Mesendoderm (in vitro differentiated cells): ENCODE measurements around the gene IL33.

Source experiments
- DNase-seq: peaks from one replicate; pipeline ENCODE4 v3.0.0; 2013
- H2AK5ac ChIP-seq: 2 replicates; pipeline ENCODE4 v1.6.1; 2013; ENCODE audit warnings: low read length, inconsistent platforms
- H2BK120ac ChIP-seq: 2 replicates; pipeline ENCODE4 v1.6.1; 2013; ENCODE audit warnings: low read depth, mild to moderate bottlenecking, low read length, moderate library complexity, mixed read lengths
- H2BK15ac ChIP-seq: replicated peaks from 2 replicates; pipeline ENCODE4 v1.6.1; 2013; ENCODE audit warnings: low read depth, mild to moderate bottlenecking, moderate library complexity
- H2BK5ac ChIP-seq: 2 replicates; pipeline ENCODE4 v1.6.1; 2013; ENCODE audit warnings: low read length, inconsistent platforms
- H3K18ac ChIP-seq: 2 replicates; pipeline ENCODE4 v1.6.1; 2013; ENCODE audit warnings: mild to moderate bottlenecking, low read length, mixed read lengths
- H3K23ac ChIP-seq: one replicate; pipeline ENCODE4 v1.6.1; 2013; ENCODE audit warnings: low read length
- H3K27ac ChIP-seq: 2 replicates; pipeline ENCODE4 v1.5.1; 2013; ENCODE audit warnings: low read depth, mild to moderate bottlenecking, inconsistent platforms, low read length, moderate library complexity
- H3K27me3 ChIP-seq: 2 replicates; pipeline ENCODE4 v1.6.1; 2013; ENCODE audit warnings: low read length, control low read depth, mild to moderate bottlenecking, inconsistent platforms; ENCODE audit not compliant: insufficient read depth, poor library complexity
- H3K36me3 ChIP-seq: 2 replicates; pipeline ENCODE4 v1.6.1; 2013; ENCODE audit warnings: low read length, inconsistent platforms; ENCODE audit not compliant: control insufficient read depth, insufficient read depth
- H3K4ac ChIP-seq: one replicate; pipeline ENCODE4 v1.6.1; 2013; ENCODE audit warnings: low read depth, mild to moderate bottlenecking, low read length, moderate library complexity
- H3K4me1 ChIP-seq: 2 replicates; pipeline ENCODE4 v1.6.1; 2013; ENCODE audit warnings: low read depth, low read length, inconsistent platforms; ENCODE audit not compliant: control insufficient read depth
- H3K4me2 ChIP-seq: 2 replicates; pipeline ENCODE4 v1.6.1; 2013; ENCODE audit warnings: low read length
- H3K4me3 ChIP-seq: 2 replicates; pipeline ENCODE4 v1.5.1; 2013; ENCODE audit warnings: mild to moderate bottlenecking, low read length
- H3K56ac ChIP-seq: one replicate; pipeline ENCODE4 v1.6.1; 2013; ENCODE audit warnings: low read length
- H3K79me1 ChIP-seq: 2 replicates; pipeline ENCODE4 v1.6.1; 2013; ENCODE audit warnings: low read length, inconsistent platforms
- H3K79me2 ChIP-seq: 2 replicates; pipeline ENCODE4 v1.6.1; 2013; ENCODE audit warnings: mild to moderate bottlenecking, low read length; ENCODE audit not compliant: control insufficient read depth, insufficient read depth
- H3K9ac ChIP-seq: 2 replicates; pipeline ENCODE4 v1.6.1; 2013; ENCODE audit warnings: low read length, inconsistent platforms
- H4K5ac ChIP-seq: one replicate; pipeline ENCODE4 v1.6.1; 2013; ENCODE audit warnings: low read length
- H4K8ac ChIP-seq: one replicate; pipeline ENCODE4 v1.6.1; 2013; ENCODE audit warnings: low read depth, mild to moderate bottlenecking, control low read depth, low read length, moderate library complexity
- WGBS: extraction: QIAGEN DNeasy Blood & Tissue Kit; methylation state at CpG from one replicate; pipeline ENCODE4 v1.1.7; 2013; ENCODE audit warnings: low lambda C conversion rate, missing lambda C conversion rate; ENCODE audit not compliant: insufficient coverage; ENCODE audit errors: extremely low coverage; 5-methylcytosine and 5-hydroxymethylcytosine counted together

Gene IL33

DNA sequence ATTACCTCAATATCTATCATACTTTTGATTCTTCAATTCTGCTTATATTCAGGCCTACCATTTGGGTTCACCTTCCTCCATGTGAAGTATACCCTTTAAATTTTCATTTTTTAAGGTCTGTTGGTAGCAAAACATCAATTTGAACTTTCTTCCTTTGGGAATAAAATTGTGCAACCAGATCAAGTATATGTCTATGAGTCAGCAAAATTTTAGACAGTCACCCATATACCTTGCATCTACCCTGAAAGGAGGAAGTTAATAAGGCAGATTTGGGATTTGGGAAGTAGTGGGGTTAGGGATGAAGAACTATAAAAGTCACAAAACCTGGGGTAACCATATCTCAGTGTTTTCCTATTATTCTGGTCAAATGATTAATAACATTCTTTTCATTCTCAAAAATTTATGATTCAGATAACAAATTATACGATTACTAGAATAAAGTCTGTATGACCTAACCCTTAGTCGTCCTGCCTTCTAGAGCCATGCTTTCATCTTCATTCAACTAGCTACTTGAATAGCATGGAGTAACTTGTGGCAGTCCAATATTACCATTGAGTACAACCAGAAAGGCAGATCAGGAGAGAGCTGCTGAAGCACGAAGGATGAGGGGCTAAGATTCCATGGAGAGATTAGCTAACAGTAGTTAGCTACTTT is 2.8 kb upstream of the IL33 start:
- WGBS: no CpG with 5 or more reads among the region's 3 CpGs
- H2AK5ac ChIP-seq: no peak overlapping the region
- no peak overlapping the region for H4K5ac ChIP-seq
- no peaks in the 10 kb centered on the region for H3K27me3 ChIP-seq
- H3K79me1 ChIP-seq: no peaks in the 10 kb centered on the region
- H3K4ac ChIP-seq: no peak overlapping the region
- no peak overlapping the region for H3K18ac ChIP-seq
- H3K4me3 ChIP-seq: no peak overlapping the region
- no peak overlapping the region for H2BK120ac ChIP-seq
- no peak overlapping the region for H2BK15ac ChIP-seq
- H3K4me1 ChIP-seq: no peaks in the 10 kb centered on the region
- H3K79me2 ChIP-seq: no peaks in the 10 kb centered on the region
- H3K4me2 ChIP-seq: no peak overlapping the region
- H3K36me3 ChIP-seq: no peaks in the 10 kb centered on the region
- no peak overlapping the region for H2BK5ac ChIP-seq
- H3K56ac ChIP-seq: no peak overlapping the region
- H3K23ac ChIP-seq: no peak overlapping the region
- H4K8ac ChIP-seq: no peak overlapping the region
- no peak overlapping the region for H3K27ac ChIP-seq
- H3K9ac ChIP-seq: no peak overlapping the region
- no peak for DNase-seq

- no peaks in the 10 kb centered on the region for H3K4me1 ChIP-seq
- H3K9ac ChIP-seq: no peak overlapping the region
- no peak overlapping the region for H3K27ac ChIP-seq
- no peaks in the 10 kb centered on the region for H3K79me1 ChIP-seq
- H3K4ac ChIP-seq: no peak overlapping the region
- no CpG with 5 or more reads among the region's 1 CpG for WGBS
- no peak overlapping the region for H3K56ac ChIP-seq
- no peak overlapping the region for H3K4me3 ChIP-seq
- H3K23ac ChIP-seq: no peak overlapping the region
- H3K27me3 ChIP-seq: no peaks in the 10 kb centered on the region
- no peak overlapping the region for H3K18ac ChIP-seq
- H2BK120ac ChIP-seq: no peak overlapping the region
- no peak overlapping the region for H4K5ac ChIP-seq
- H2AK5ac ChIP-seq: no peak overlapping the region
- no peaks in the 10 kb centered on the region for H3K79me2 ChIP-seq
- no peaks in the 10 kb centered on the region for H3K36me3 ChIP-seq
- H3K4me2 ChIP-seq: no peak overlapping the region
- H2BK15ac ChIP-seq: no peak overlapping the region
- DNase-seq: no peak
- H2BK5ac ChIP-seq: no peak overlapping the region
- H4K8ac ChIP-seq: no peak overlapping the region
Measured at GRCh38 chr9:6214434-6214833, 1.2 kb upstream of the IL33 start.

DNA sequence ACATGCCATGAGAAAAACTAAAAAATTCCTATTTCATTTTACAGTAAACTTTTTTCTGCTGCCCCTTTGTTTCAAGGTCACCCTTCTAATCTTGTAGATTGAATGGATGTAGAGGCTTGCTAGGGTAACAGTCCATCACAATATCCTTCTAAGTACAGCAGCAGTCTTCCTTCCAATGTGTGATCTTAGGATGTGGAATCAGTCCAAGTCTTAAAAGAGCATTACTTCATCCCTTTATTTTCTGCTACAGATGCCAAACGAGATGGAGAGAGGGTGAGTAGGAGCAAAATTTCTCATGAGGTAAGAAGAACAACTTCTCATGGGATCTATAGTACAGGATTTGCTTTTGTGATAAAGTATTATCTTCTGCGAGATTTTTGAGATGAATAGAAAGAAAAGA is 704 bp upstream of the IL33 start:
- DNase-seq: no peak
- no CpG with 5 or more reads among the region's 2 CpGs for WGBS
- H2BK15ac ChIP-seq: no peak overlapping the region

GRCh38 chr9:6216002-6216401 is 395 bp downstream of the IL33 start:
- H3K4me3 ChIP-seq: no peak overlapping the region
- H4K5ac ChIP-seq: no peak overlapping the region
- H3K56ac ChIP-seq: no peak overlapping the region
- no peak overlapping the region for H2BK5ac ChIP-seq
- no peaks in the 10 kb centered on the region for H3K36me3 ChIP-seq
- no peak overlapping the region for H3K9ac ChIP-seq
- H2AK5ac ChIP-seq: no peak overlapping the region
- no peak overlapping the region for H3K27ac ChIP-seq
- DNase-seq: no peak
- WGBS: no CpG with 5 or more reads among the region's 3 CpGs
- no peaks in the 10 kb centered on the region for H3K79me2 ChIP-seq
- no peak overlapping the region for H2BK120ac ChIP-seq
- H3K4me1 ChIP-seq: no peaks in the 10 kb centered on the region
- no peak overlapping the region for H3K23ac ChIP-seq
- no peak overlapping the region for H2BK15ac ChIP-seq
- H3K27me3 ChIP-seq: no peaks in the 10 kb centered on the region
- H3K4me2 ChIP-seq: no peak overlapping the region
- H3K18ac ChIP-seq: no peak overlapping the region
- no peak overlapping the region for H4K8ac ChIP-seq
- no peak overlapping the region for H3K4ac ChIP-seq
- H3K79me1 ChIP-seq: no peaks in the 10 kb centered on the region

More for the DNA sequence above, 704 bp upstream of the IL33 start:
- Histone ChIP-seq H3K79me1 (no peaks in the 10 kb centered on the region), H2BK5ac (no peak overlapping the region), H3K18ac (no peak overlapping the region), H3K27ac (no peak overlapping the region), H3K79me2 (no peaks in the 10 kb centered on the region), H4K8ac (no peak overlapping the region), H3K23ac (no peak overlapping the region), H3K4me2 (no peak overlapping the region), H3K56ac (no peak overlapping the region), H3K4ac (no peak overlapping the region), H3K9ac (no peak overlapping the region), H3K4me1 (no peaks in the 10 kb centered on the region), H3K4me3 (no peak overlapping the region), H2AK5ac (no peak overlapping the region), H3K27me3 (no peaks in the 10 kb centered on the region), H3K36me3 (no peaks in the 10 kb centered on the region), H4K5ac (no peak overlapping the region), H2BK120ac (no peak overlapping the region)

GRCh38 chr9:6216951-6217350 is 1.3 kb downstream of the IL33 start:
- Histone ChIP-seq H3K79me1 (no peaks in the 10 kb centered on the region), H3K4ac (no peak overlapping the region), H4K8ac (no peak overlapping the region), H2BK5ac (no peak overlapping the region), H2AK5ac (no peak overlapping the region), H3K27ac (no peak overlapping the region), H2BK15ac (no peak overlapping the region), H3K4me1 (no peaks in the 10 kb centered on the region), H3K36me3 (no peaks in the 10 kb centered on the region), H3K9ac (no peak overlapping the region), H3K4me2 (no peak overlapping the region), H3K56ac (no peak overlapping the region), H3K23ac (no peak overlapping the region), H2BK120ac (no peak overlapping the region), H4K5ac (no peak overlapping the region), H3K27me3 (no peaks in the 10 kb centered on the region), H3K18ac (no peak overlapping the region), H3K4me3 (no peak overlapping the region), H3K79me2 (no peaks in the 10 kb centered on the region)
- WGBS: no CpG with 5 or more reads among the region's 1 CpG
- no peak for DNase-seq

GRCh38 chr9:6218099-6218502 is 2.5 kb downstream of the IL33 start:
- Histone ChIP-seq H3K4me2 (no peak overlapping the region), H4K8ac (no peak overlapping the region), H3K27me3 (no peaks in the 10 kb centered on the region), H3K18ac (no peak overlapping the region), H3K36me3 (no peaks in the 10 kb centered on the region), H3K23ac (no peak overlapping the region), H4K5ac (no peak overlapping the region), H3K4ac (no peak overlapping the region), H3K79me2 (no peaks in the 10 kb centered on the region), H2AK5ac (no peak overlapping the region), H3K4me3 (no peak overlapping the region), H3K27ac (no peak overlapping the region), H2BK120ac (no peak overlapping the region), H2BK15ac (no peak overlapping the region), H3K9ac (no peak overlapping the region), H3K56ac (no peak overlapping the region), H3K79me1 (no peaks in the 10 kb centered on the region), H2BK5ac (no peak overlapping the region), H3K4me1 (no peaks in the 10 kb centered on the region)
- peak; percentile 85 for DNase-seq
- WGBS: no CpG with 5 or more reads among the region's 3 CpGs
